ENCODE results near the gene MOK.
A peak's percentile ranks its signal among the peaks of the same experiment; 100 is the strongest.

MOK gene

DNA sequence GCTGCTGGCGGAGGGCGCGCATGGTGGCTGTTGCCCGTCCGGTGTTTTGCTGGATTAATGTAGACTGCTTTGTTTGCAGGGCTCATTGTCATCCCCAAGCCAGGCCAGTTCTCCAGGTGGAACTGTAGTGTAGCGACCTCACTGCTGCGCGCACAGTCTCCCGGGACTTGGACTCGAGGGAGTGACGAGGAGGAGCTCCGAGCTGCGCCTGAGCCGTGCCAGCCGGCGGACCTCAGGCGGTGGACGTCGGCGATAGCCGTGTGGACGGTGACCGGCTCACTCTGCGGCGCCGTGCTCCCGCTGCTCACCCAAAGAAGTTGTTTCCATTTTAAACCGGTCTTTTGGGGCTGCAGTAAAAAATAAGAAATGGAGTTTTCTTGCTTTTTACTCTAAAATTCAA is 82.2 kb downstream of the MOK start:
- DNase-seq, result no peak

DNA sequence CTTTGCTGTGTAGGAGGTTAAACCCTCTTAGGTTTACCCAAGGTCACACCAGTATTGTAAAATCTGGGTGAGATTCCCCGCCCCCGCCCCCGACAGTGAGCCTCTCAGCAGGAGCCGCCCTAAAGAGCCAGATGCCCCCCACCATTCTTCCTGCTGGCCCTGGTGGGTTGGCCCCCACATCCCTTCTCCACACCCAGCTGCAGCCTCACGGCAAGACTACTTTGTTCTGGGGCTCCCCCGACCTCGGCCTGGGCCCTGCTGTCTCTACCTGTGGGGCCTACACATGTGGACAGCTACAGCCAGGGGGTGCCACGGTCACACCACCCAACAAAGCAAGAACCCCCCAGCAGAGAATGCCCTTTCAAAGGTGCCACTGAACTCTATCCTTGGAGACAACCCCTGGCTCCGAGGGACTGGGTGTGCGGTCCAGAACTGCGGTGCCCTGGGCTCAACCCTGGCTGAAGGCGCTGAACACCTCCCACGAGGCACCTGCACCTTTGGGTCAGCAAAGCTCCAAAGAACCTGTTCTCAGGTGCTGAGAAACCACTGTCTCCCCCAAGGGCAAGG is 82.9 kb downstream of the MOK start:
- DNase-seq, result no peak

DNA sequence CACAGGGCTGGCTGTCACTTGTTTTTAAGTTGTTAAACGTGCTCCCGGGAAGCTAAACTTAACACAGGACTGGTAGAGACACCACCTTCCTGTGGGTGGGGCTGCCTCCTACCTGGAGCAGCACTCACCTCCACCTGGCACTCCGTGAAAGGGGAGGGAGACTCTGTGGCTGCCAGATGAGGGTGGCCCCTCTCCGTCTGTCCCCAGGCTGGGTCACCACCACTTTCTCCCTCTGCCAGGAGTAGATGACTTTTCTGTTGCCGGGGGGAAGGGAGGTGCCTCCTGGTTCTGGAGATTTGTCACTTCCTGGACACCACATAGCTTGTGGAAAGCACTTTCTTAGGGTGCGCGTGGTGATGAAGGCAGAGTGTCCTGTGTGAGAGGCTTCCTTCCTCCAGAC is 83.9 kb downstream of the MOK start:
- no peak for DNase-seq

DNA sequence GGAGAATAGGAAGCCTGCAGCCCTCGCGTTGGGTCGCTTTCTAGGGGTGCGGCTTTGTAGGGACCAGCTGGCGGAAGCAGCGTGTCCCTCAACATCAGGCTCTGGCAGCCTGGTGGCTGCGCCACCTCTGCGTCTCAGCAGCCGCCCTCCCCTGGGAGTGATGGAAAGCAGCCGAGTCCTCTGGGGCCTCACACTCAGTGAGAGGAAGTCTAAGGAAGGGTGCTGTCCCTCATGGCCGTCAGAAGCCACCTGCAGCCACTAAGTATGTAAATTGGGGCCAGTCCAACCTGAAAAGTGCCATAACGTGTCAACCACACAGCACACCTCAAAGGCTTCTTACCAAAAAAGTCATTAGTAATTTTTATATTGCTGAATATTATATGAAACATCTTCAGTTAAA is 84.9 kb downstream of the MOK start:
- no peak for DNase-seq

DNA sequence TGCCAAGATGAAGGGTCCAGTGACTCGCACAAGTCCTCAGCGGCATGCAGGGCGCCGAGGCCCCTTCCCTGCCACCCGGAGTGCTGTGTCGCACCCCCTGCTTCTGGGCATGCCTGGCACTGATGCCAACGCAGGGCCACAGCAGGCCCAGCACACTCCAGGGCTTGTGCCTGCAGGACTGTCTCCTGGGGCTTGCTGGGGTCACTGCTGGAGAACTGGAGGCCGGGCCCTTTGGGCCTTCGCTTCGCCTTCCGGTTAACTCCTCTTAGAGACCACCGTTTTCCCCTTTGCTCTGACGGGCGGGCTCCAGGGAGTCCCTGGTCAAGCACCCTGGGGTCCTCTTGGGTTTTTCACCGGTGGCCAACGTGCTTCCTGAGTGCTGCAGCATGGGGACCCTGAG is 85.6 kb downstream of the MOK start:
- DNase-seq, result no peak

DNA sequence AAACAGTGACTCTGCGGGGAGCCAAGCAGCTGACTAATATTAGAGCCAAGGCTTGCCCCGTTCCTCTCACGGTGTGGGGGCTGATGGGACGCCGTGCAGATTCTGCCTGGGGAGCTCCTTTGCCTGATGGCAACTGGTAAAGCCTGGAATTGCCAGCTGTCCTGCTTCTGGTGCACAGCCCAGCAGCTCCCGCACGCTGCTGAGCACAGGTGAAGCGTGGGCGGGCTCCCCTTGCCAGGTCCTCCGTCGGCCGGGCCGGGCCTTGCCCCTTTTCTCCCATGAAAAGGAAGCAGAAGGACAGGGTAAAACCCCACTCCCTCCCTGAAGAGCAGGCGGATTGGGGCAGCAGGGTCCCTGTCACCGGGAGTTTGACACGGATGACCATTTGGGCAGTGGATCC is 86.3 kb downstream of the MOK start:
- DNase-seq, result no peak

DNA sequence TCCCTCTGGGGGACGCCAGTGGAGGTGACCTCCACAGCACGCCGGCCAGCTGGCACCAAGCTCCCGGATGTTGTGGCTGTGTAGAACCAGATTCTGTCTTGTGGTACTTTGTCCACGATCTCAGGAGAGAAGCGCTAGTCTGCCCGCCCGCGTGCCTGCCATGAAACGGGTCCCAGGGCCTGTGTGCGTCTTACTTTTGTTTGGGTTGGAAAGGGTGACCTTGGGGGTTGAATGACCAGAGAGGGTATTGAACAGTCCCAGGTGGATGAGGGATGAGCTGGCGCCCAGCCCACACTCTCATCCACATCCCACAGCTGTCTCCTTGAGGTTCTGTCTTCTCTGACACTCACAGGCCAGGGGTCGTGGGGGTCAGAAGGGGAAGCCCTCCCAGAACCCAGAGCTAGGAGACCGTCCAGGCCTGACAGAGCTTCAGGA is 87.0 kb downstream of the MOK start:
- no peak for DNase-seq

DNA sequence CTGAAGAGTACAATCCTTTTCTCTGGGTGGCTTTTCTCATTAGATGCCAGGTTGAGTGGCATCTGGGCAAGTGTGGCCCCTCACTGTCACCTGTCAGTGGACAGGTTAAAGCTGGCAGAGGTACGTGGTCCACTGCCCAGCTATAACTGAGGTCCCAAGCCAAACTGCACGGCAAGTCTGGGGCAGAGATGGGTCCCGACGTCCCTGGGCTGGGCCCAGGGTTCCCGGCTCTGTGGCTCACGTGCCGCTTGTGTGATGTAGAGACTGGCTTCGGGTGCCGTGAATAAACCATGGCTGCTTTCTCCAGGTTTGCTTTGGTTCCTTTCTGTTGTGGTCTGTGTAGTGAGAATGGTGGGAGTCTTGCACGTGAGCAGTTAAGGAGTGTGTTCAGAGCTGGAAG is 87.6 kb downstream of the MOK start:
- no peak for DNase-seq

DNA sequence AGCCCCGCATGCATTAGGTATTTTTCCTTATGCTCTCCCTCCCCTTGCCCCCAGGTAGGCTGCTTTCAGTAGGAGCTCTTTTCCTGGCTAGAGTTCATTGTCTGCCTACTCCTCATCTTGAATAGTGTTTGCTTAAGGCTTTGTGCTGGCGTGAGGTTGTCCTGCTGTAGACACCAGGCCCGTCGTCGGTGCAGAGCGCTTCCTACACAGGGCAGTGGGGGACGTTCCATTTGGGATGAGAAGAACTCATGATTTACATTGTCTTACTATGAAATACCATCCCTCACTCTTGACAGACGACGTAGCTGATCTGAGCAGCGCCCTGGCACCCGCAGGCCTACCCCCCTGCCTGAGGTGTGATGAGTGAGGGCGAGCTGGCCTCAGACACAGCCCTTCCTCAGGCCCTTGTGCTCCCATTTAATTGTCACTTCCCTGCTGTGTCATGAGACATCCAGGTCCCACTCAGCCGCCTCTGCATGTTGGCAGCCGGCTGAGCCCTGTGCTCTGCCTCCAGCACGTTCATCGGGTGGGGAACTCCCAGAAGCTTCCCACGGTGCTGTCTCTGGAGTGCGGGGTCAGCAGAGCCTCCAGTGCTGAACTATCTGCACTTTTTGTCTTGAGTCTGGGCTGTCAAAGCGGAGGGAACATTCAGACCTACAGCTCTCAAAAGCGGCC is 89.3 kb downstream of the MOK start:
- no peak for DNase-seq

DNA sequence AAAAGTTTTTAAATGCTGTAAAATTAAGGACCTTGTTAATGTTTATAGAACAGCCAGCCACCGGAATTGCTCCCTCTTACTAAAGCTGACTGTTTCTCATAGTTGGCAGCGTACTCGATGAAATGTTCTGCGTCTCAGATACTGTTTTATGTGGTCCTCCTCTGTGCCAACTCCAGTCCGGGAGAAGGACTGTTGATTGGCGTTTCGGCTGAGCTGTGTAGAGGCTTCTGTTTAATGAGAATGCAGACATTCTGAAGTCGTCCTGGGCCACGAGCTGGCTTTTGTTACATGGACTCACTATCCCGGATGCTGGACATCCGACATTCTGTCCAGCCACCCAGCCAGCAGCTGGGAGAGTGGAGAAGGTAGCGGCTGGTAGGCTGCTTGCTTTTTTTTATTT is 89.9 kb downstream of the MOK start:
- no peak for DNase-seq

DNA sequence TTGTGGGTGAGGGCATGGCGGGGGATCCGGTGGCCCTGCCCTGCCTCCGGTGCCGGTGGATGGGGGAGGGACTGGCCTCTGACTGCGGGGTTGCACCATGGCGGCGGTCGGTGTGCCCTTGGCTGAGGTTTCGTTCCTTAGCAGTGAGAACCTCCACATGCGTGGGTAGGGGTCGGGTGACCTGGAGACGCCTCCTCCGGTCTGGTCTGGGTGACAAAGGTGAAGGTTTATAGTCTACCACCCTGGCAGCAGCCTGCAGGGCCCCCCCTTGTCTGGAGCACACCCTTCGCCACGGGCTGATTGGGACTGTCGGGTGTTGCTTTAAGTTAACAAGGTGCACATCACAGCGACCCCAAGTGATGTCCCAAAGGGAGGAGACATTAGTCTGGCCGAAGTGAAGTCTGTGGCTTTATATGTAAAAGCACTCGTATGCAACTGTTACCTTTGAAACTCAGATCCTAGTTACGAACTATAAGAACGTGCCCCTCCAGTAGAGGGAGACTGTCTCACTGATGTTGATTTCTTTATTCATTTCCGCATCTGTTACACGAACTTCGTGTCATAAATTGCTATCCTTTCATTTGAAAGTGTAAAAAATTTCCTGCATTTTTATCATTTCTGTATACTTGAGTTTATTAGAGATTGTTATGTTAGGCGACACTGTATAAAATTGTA is 90.8 kb downstream of the MOK start:
- peak; percentile 24 for DNase-seq

DNA sequence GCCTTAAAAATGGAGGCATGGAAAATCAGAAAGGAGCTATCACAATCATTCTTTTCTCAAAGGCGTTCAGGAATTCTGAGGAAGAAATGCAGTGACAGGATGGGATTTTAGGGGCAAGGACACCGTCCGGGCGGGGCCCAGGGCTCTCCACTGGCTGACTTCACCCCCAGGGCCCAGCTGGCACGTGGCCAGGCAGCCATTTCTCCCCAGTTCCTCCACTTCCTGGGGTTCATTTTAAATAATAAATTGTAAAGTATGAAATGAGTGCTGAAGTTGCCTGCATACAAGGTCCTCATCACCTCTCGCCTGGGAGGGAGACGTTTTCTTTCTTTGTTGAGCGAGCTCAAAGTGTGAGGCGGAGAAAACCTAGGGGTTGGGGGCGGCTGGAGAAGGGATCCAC is 91.5 kb downstream of the MOK start:
- DNase-seq, result no peak

DNA sequence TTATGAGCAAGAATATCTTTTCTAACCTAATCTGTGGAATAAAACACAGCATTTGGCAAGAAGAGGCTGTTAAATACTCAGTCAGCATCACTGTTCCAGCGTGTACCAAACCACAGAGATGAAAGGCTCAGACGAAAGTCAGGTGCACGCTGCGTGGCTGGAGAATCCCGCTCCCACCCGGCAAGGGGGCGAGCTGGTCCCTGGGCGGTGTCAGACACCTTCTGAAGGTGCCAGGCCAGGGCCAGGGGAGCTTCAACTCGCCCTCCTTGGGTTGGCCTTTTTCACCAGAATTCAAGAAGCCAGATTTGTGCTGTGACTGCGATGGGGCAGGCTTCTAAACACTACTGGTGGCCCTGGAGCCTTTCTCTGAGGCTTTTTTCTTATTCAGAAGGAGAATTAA is 92.1 kb downstream of the MOK start:
- no peak for DNase-seq

DNA sequence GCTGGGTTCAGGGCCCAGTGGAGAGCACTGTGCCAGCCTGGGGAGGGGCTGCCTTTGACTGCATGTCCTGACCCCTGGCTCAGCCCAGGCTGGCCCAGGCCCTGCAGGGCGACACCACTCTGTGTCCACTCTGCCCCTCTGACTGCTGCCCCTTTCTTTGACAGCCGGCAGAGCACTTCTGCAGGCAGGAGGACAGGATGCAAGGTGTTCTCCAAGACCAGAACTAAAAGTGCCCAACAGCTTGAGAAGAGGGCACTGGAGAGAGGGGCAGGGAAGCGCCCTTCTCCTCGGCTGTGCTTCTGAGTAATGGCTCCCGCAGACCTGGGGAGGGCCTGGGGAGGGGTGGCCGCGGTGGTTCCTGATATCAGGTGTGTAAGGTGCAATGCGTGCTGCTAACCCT is 92.6 kb downstream of the MOK start:
- no peak for DNase-seq

DNA sequence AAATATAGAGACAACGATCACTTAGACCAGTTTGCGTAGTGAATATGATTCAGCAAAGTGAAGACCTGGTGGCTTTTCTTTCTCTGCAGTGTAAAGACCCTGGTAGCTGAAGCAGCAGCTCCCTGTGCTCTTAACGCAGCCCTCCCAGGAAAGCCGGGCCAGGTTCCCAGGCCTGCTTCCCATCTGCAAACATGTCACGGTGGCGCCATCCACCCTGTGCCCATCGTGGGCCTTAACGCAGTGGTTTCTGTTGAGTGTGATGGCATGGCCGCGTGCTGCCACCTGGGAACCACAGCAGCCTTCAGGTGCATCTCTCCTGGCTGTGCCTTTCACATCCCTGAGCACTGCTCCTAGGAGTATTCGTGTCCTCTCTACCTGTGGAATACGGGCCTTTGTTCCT is 93.7 kb downstream of the MOK start:
- DNase-seq, result no peak

DNA sequence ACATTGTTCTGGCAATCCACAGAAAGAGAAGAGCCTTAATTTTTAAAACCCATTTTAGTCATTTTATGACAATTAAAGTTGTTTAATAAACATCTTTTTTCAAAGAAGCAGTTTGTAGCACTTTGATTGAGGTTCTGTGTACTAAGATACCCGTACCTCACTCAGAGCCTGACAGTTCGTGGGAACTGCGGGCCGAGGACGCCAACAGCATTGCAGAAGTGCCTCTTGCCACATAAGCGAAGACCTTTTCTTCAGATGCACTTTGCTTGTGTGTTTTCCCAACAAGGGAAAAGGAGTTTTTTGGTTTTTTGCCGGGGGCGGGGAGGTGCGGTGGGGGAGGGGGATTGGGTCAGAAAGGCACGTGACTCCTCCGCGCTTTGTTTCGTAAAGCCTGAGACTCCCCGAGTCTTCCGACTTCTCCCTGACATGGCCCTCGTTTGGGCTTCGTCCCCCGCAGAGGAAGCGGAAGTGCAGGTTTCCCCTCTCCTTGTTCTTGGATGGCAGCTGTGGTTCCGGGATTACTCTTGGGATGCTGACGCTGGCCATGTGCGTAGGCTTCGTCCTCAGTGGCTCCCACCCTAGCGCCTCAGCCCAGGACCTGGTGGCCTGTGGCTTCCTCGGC is 94.4 kb downstream of the MOK start:
- no peak for DNase-seq

DNA sequence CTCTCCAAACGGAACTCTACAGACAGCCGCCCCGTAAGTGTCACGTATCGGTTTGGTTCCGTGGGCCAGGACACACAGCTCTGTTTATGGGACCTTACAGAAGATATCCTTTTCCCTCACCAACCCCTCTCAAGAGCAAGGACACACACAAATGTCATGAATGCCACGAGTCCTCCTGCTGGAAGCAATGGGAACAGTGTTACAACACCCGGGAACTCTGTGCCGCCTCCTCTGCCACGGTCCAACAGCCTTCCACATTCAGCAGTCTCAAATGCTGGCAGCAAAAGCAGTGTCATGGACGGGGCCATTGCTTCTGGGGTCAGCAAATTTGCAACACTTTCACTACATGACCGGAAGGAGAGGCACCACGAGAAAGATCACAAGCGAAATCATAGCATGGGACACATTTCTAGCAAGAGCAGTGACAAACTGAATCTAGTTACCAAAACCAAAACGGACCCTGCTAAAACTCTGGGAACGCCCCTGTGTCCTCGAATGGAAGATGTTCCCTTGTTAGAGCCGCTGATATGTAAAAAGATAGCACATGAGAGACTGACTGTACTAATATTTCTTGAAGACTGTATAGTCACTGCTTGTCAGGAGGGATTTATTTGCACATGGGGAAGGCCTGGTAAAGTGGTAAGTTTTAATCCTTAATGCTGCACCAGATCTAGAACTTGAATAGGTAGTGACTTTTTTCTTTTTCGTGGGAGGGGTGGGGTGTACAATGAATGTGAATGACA is 95.6 kb downstream of the MOK start:
- no peak for DNase-seq

DNA sequence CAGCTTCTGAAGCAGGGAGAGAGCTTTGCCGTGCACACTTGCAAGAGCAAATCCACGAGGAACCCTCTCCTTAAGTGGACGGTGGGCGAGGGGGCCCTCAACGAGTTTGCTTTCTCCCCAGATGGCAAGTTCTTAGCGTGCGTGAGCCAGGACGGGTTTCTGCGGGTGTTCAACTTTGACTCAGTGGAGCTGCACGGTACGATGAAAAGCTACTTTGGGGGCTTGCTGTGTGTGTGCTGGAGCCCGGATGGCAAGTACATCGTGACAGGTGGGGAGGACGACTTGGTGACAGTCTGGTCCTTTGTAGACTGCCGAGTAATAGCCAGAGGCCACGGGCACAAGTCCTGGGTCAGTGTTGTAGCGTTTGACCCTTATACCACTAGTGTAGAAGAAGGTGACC is 96.2 kb downstream of the MOK start:
- no peak for DNase-seq

DNA sequence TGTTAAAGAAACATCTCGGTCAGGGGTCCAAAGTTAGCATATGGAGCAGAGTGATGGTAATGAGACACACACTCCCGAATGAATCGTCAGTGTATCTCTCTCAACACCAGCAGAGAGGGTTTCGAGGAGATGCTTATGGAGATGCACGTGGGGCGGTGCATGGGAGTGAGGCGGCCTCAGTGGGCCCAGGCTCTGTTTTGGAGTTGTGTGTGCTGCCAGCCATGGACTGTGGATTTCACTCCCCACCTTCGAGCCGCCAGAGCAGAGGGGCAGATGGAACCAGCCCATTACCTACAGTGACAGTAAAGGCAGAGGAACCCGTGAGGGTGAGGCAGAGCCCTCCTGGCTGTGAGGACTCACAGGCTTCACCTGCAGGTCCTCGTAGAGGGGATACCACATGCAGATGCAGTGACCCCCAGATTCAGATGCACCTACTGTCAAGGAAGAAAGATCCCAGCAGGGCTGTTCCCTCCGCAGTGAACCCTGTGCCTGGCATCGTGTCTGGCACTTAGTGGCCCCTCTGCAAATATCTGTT is 97.1 kb downstream of the MOK start:
- DNase-seq, result no peak

DNA sequence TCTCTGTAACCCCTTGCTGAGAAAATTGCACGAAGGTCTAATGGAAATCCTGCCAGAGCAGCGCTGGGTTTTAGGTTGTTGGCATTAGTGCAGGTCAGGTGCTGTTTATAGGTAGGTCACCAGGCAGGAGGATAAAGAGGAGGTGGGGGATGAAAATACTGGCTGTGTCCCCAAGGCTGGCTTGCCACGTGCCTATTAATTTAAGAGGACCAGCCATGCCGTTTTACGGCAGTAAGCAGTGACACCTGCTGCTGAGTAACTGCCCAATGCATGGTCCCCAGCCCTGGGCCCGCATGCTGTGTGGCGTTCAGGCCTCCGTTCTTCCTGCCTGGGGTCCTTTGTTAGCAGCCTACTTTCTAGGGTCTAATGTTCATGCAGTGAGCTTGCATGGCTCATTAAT is 98.0 kb downstream of the MOK start:
- DNase-seq, result no peak

DNA sequence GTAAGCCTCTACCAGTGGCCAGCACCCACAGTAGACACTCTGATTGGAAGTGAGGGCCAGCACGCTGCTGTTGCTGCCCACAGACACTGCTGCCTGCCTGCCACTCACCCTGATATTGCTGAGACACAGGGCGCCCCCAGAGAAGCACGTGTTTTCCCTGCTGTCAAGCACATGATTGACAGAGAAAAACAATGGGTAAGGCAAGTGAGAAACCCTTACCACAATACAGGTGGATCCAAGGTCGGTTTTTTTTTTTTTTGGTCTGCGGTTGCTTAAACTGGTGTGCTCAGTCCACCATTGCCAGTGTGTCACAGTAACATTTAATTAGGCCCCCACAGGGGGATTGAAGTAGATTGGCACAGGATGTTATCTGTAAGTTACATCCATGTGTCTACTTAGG is 99.4 kb downstream of the MOK start:
- DNase-seq, result no peak

DNA sequence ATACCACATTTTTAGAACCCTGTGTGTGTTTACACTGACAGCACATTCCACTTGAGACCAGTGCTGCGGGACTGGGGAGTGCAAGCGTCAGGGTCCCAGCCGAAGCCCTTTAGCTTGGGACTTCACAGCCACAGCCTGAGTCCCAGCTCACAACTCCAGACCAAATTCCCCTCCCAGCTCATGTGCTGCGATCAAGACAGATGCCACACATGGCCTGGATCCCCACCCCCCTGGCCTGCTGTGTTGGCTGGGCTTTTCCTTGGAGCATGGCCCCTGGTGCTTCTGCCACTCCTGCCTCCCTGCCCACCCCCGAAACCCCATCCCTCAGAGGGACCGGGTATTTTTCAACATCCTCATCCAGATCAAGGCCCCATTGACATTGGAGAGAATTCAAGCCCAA is 101.6 kb downstream of the MOK start:
- no peak for DNase-seq

DNA sequence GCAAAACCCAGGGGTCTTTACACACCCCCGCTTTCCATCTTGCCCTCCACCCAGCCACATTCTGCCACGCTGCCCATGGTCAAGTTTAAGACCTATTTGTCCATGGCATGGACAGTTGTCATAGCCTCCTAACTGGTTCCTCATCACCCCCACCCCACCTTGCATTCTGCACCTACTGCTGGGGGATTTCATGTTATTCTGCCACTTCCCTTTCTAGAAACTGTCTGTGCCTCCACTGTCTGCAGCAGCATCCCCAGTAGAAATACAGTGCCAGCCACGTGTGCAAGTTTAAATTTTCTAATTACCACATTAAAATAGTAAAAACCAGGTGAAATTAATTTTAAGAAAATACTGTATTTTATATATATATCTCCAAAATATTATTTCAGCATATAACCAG is 102.0 kb downstream of the MOK start:
- DNase-seq, result no peak
